ENCODE data around the gene ZNF532.

DNA sequence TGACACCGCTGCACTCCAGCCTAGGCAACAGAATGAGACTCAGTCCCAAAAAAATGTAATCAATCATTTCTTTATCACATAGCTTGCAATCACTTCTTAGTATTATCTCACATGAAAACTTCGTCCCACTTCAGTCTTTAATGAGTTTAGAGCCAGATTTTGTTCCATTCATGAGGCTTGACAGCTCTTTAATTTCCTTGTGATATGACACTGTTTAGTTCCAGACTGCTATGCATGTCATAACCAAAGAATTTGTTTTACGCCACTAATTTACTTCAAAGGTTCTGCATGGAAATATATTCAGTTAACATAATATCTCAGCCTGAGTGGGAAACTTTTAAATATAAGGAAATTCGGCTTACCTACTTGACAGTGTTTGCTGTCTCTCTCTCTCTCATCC is 113.1 kb downstream of the ZNF532 start:
- TF ChIP-seq CTCF (conservative IDR thresholded peaks at IDR 0.05; ENCODE audit: low read length) (no peak), EZH2phosphoT487 (IDR thresholded peaks at IDR 0.05; ENCODE audit: borderline replicate concordance) (no peak)
